T-cell (primary cell): ENCODE measurements around the gene CALML6. TPM values are rescaled to one million over a fixed set of nuclear protein-coding genes. Genes with fewer than 3 reads are reported as not detected.

ENCODE experiments used
- ATAC-seq, 4 experiments: fragments of 200-7000 bp in 3 of 4; fragments of 150-1000 bp in 1 of 4; cut with Tn5 transposase; replicated peaks in 1 of 4; 1 replicate in 3 of 4; 2 replicates in 1 of 4; pipeline ENCODE4 v1.10.0; 2021; ENCODE audit warnings: moderate library complexity in 3 of 4, mild to moderate bottlenecking in 2 of 4, moderate number of reproducible peaks in 1 of 4
- CTCF ChIA-PET, 2 donors: fragments of 300-600 bp; sonication (Branson Sonifier 250); formaldehyde crosslinking; loops; one replicate each; lab custom pipeline; 2022; ENCODE audit warnings: antibody characterized with exemption in 2 of 2; lab: Charles Lee
- POLR2A ChIA-PET, 2 donors: fragments of 300-600 bp; sonication (Branson Sonifier 250); formaldehyde crosslinking; loops; one replicate each; lab custom pipeline; 2022; ENCODE audit warnings: antibody characterized with exemption in 2 of 2; lab: Charles Lee
- DNase-seq, 35 experiments: peaks; one replicate each; pipeline versions ENCODE4 v3.0.0 to v3.0.0-alpha.2; 2013 to 2023
- H3K27ac ChIP-seq: one replicate; pipeline ENCODE4 v1.5.1; 2013; ENCODE audit warnings: low read length
- H3K27me3 ChIP-seq, 2 experiments: replicated peaks in 1 of 2; 1 replicate in 1 of 2; 2 replicates in 1 of 2; pipeline versions ENCODE4 v1.6.1 to v1.7.0; 2013; ENCODE audit warnings: low read length in 1 of 2, mixed read lengths in 1 of 2; ENCODE audit not compliant: control insufficient read depth in 2 of 2, insufficient read depth in 2 of 2; ENCODE audit errors: extremely low read depth in 1 of 2
- H3K36me3 ChIP-seq, 2 donors: 1 replicate in 1 of 2; 2 replicates in 1 of 2; pipeline versions ENCODE4 v1.6.1 to v1.7.0; 2013; ENCODE audit warnings: low read length in 1 of 2; ENCODE audit not compliant: control insufficient read depth in 2 of 2, insufficient read depth in 1 of 2; ENCODE audit errors: extremely low read depth in 1 of 2
- H3K4me1 ChIP-seq, 2 experiments: 1 replicate in 1 of 2; 2 replicates in 1 of 2; pipeline versions ENCODE4 v1.6.1 to v1.7.0; 2013; ENCODE audit warnings: low read length in 2 of 2, mixed read lengths in 1 of 2; ENCODE audit not compliant: insufficient read depth in 2 of 2, control insufficient read depth in 1 of 2; ENCODE audit errors: extremely low read depth in 1 of 2
- H3K4me3 ChIP-seq, 2 donors: 1 replicate in 1 of 2; 2 replicates in 1 of 2; pipeline versions ENCODE4 v1.5.1 to v1.7.0; 2013; ENCODE audit warnings: mild to moderate bottlenecking in 2 of 2, low read length in 1 of 2, moderate library complexity in 1 of 2; ENCODE audit not compliant: control insufficient read depth in 1 of 2; ENCODE audit errors: extremely low read depth in 1 of 2
- H3K9me3 ChIP-seq: 2 replicates; pipeline ENCODE4 v1.7.0; 2013
- H3K27ac Mint-ChIP-seq, 2 donors: one replicate each; pipeline ENCODE4 v1.8.0; 2020 to 2021; ENCODE audit warnings: mild to moderate bottlenecking in 2 of 2, mixed read lengths in 2 of 2
- H3K27me3 Mint-ChIP-seq, 2 donors: one replicate each; pipeline ENCODE4 v1.8.0; 2021 to 2022; ENCODE audit warnings: mixed read lengths in 2 of 2
- H3K36me3 Mint-ChIP-seq: one replicate; pipeline ENCODE4 v1.8.0; 2021; ENCODE audit warnings: mixed read lengths
- H3K4me1 Mint-ChIP-seq, 3 donors: one replicate each; pipeline ENCODE4 v1.8.0; 2020 to 2022; ENCODE audit warnings: mixed read lengths in 3 of 3, mild to moderate bottlenecking in 1 of 3
- H3K4me3 Mint-ChIP-seq, 3 donors: one replicate each; pipeline ENCODE4 v1.8.0; 2020 to 2022; ENCODE audit warnings: mild to moderate bottlenecking in 3 of 3, mixed read lengths in 3 of 3, moderate library complexity in 3 of 3
- H3K9me3 Mint-ChIP-seq, 3 donors: one replicate each; pipeline ENCODE4 v1.8.0; 2020 to 2022; ENCODE audit warnings: mixed read lengths in 3 of 3
- WGBS: methylation state at CpG from one replicate; pipeline ENCODE4 v1.1.5; 2013; ENCODE audit warnings: missing lambda C conversion rate; ENCODE audit not compliant: insufficient coverage; 5-methylcytosine and 5-hydroxymethylcytosine counted together
- total RNA-seq, 35 experiments: library from RNA in 6 of 35; stranded (reverse) in 6 of 35; fragments of 120-200 nt in 1 of 35; gene quantifications; one replicate each; pipeline versions ENCODE4 v1.2.1 to v1.2.4 and lab custom pipeline; 2013 to 2026

The CALML6 gene
- total RNA-seq, 5 donors from 2014 or later (not counting 1 experiment from before 2014, with no cell fraction given): 0.82 to 1.3 (median 1.1) TPM

GRCh38 chr1:1894354-1895059 lies 20.6 kb upstream of the CALML6 start:
- H3K4me1 ChIP-seq: peaks cover 10 to 52% of the 10 kb centered on the region in 2 experiments
- H3K4me3 Mint-ChIP-seq: peak overlapping the region; percentile 31 to 47 (median 41)
- H3K4me1 Mint-ChIP-seq: peaks cover 30 to 40% (median 33%) of the 10 kb centered on the region in 3 donors
- no peak overlapping the region for H3K27ac ChIP-seq
- H3K36me3 Mint-ChIP-seq: no peaks in the 10 kb centered on the region
- H3K27me3 ChIP-seq: peaks cover 0 to 24% of the 10 kb centered on the region in 2 experiments
- H3K9me3 Mint-ChIP-seq: no peaks in the 10 kb centered on the region
- no peaks in the 10 kb centered on the region for H3K9me3 ChIP-seq
- no peak overlapping the region for H3K4me3 ChIP-seq
- DNase-seq: no peak
- H3K27me3 Mint-ChIP-seq: no peaks in the 10 kb centered on the region
- POLR2A ChIA-PET: no interaction called here
- peak overlapping the region; percentile 76 to 82 for H3K27ac Mint-ChIP-seq
- H3K36me3 ChIP-seq: no peaks in the 10 kb centered on the region
- WGBS: 90% methylated on average over 8 of the region's 14 CpGs
- CTCF ChIA-PET: no interaction called here
- no peak for ATAC-seq

GRCh38 chr1:1895060-1895418 lies 20.0 kb upstream of the CALML6 start:
- Histone ChIP-seq H3K4me1 (peaks cover 10 to 55% of the 10 kb centered on the region in 2 experiments), H3K27me3 (peaks cover 0 to 29% of the 10 kb centered on the region in 2 experiments), H3K9me3 (no peaks in the 10 kb centered on the region), H3K4me3 (no peak overlapping the region), H3K27ac (no peak overlapping the region), H3K36me3 (no peaks in the 10 kb centered on the region)
- ChIA-PET CTCF (no interaction called here), POLR2A (no interaction called here)
- 62% methylated on average over 6 of the region's 10 CpGs for WGBS
- DNase-seq (no peak), ATAC-seq (no peak)
- Mint-ChIP-seq H3K27me3 (no peaks in the 10 kb centered on the region), H3K4me3 (peak overlapping the region; percentile 31 to 47 (median 41)), H3K4me1 (peaks cover 30 to 40% (median 35%) of the 10 kb centered on the region in 3 donors), H3K36me3 (no peaks in the 10 kb centered on the region), H3K9me3 (no peaks in the 10 kb centered on the region), H3K27ac (peak overlapping the region; percentile 76 to 82)

GRCh38 chr1:1895456-1896336 lies 19.4 kb upstream of the CALML6 start:
- Histone ChIP-seq H3K27ac (no peak overlapping the region), H3K4me1 (peaks cover 10 to 55% of the 10 kb centered on the region in 2 experiments), H3K4me3 (no peak overlapping the region), H3K36me3 (no peaks in the 10 kb centered on the region), H3K9me3 (no peaks in the 10 kb centered on the region), H3K27me3 (peaks cover 0 to 30% of the 10 kb centered on the region in 2 experiments)
- H3K4me1 Mint-ChIP-seq: peaks cover 30 to 40% (median 35%) of the 10 kb centered on the region in 3 donors
- ATAC-seq (no peak), DNase-seq (no peak)
- ChIA-PET CTCF (no interaction called here), POLR2A (no interaction called here)
- peak overlapping the region in 1 of 3 donors; percentile 47 for H3K4me3 Mint-ChIP-seq
- WGBS: 73% methylated on average over 12 of the region's 14 CpGs
- no peaks in the 10 kb centered on the region for H3K36me3 Mint-ChIP-seq
- H3K27ac Mint-ChIP-seq: peak overlapping the region in 1 of 2 donors; percentile 55
- H3K9me3 Mint-ChIP-seq: no peaks in the 10 kb centered on the region
- no peaks in the 10 kb centered on the region for H3K27me3 Mint-ChIP-seq

- peaks cover 0 to 42% of the 10 kb centered on the region in 2 experiments for H3K27me3 ChIP-seq
- Mint-ChIP-seq H3K27me3 (peaks cover 0 to 4% of the 10 kb centered on the region in 2 donors), H3K9me3 (no peaks in the 10 kb centered on the region), H3K36me3 (no peaks in the 10 kb centered on the region), H3K27ac (no peak overlapping the region), H3K4me1 (peaks cover 14 to 26% (median 21%) of the 10 kb centered on the region in 3 donors), H3K4me3 (no peak overlapping the region)
- ATAC-seq (no peak), DNase-seq (no peak)
- H3K9me3 ChIP-seq: no peaks in the 10 kb centered on the region
- H3K4me1 ChIP-seq: peaks cover 7 to 37% of the 10 kb centered on the region in 2 experiments
- CTCF ChIA-PET: interaction anchor here in 1 of 2 donors (0.8 to 1.1 kb wide), 2 partner anchors 11 to 15 kb away, joined by 4 to 5 read pairs; no protein-coding TSS in a partner anchor
- H3K27ac ChIP-seq: no peak overlapping the region
- no peak overlapping the region for H3K4me3 ChIP-seq
- 97% methylated on average over 5 of the region's 6 CpGs for WGBS
- POLR2A ChIA-PET: interaction anchor here in 1 of 2 donors (0.6 kb wide), 1 partner anchor 10 kb away, joined by 7 read pairs; no protein-coding TSS in a partner anchor
- H3K36me3 ChIP-seq: no peaks in the 10 kb centered on the region
Observed at GRCh38 chr1:1898246-1898933, 16.7 kb upstream of the CALML6 start.

GRCh38 chr1:1899266-1899966 lies 15.6 kb upstream of the CALML6 start:
- H3K36me3 ChIP-seq: no peaks in the 10 kb centered on the region
- no peak overlapping the region for H3K27ac ChIP-seq
- DNase-seq: peak in 7 of 35 experiments; percentile 22 to 51 (median 30)
- H3K36me3 Mint-ChIP-seq: no peaks in the 10 kb centered on the region
- H3K4me3 Mint-ChIP-seq: no peak overlapping the region
- H3K27ac Mint-ChIP-seq: no peak overlapping the region
- no peaks in the 10 kb centered on the region for H3K9me3 ChIP-seq
- ATAC-seq: peak; percentile 34 to 72 (median 40)
- ChIA-PET POLR2A (interaction anchor here (0.6 kb wide), 2 partner anchors 9 to 92 kb away, joined by 4 to 7 read pairs; no protein-coding TSS in a partner anchor), CTCF (interaction anchor here in 1 of 2 donors (1.1 kb wide), 1 partner anchor 9 kb away, joined by 4 read pairs; no protein-coding TSS in a partner anchor)
- no peak overlapping the region for H3K4me3 ChIP-seq
- H3K27me3 Mint-ChIP-seq: peaks cover 0 to 4% of the 10 kb centered on the region in 2 donors
- no peaks in the 10 kb centered on the region for H3K9me3 Mint-ChIP-seq
- H3K27me3 ChIP-seq: peaks cover 0 to 41% of the 10 kb centered on the region in 2 experiments
- peaks cover 7 to 27% of the 10 kb centered on the region in 2 experiments for H3K4me1 ChIP-seq
- H3K4me1 Mint-ChIP-seq: peaks cover 10 to 17% (median 14%) of the 10 kb centered on the region in 3 donors
- WGBS: 25% methylated on average over 12 of the region's 16 CpGs
